Neutrophil (primary cell): ENCODE data around the gene FICD.

Experiments used
- H3K27ac ChIP-seq: fragments of 200-600 bp; sonication (generic); 2 replicates; pipeline ENCODE4 v1.5.1; 2016; ENCODE audit warnings: mild to moderate bottlenecking, moderate library complexity
- H3K27me3 ChIP-seq: fragments of 200-600 bp; sonication (generic); 2 replicates; pipeline ENCODE4 v1.6.0; 2016; ENCODE audit warnings: mild to moderate bottlenecking
- H3K36me3 ChIP-seq: fragments of 200-600 bp; sonication (generic); 2 replicates; pipeline ENCODE4 v1.5.1; 2017
- H3K4me1 ChIP-seq, 2 experiments: fragments of 200-600 bp in 1 of 2; sonication (generic) in 1 of 2; 1 replicate in 1 of 2; 2 replicates in 1 of 2; pipeline versions ENCODE4 v1.5.1 to v1.6.1; 2013 to 2016; ENCODE audit warnings: low read depth in 1 of 2, low read length in 1 of 2, mild to moderate bottlenecking in 1 of 2, moderate library complexity in 1 of 2; ENCODE audit not compliant: control insufficient read depth in 1 of 2, insufficient read depth in 1 of 2
- H3K4me3 ChIP-seq, 2 experiments: fragments of 200-600 bp in 1 of 2; sonication (generic) in 1 of 2; 1 replicate in 1 of 2; 2 replicates in 1 of 2; pipeline ENCODE4 v1.5.1; 2013 to 2016; ENCODE audit warnings: low read depth in 1 of 2, low read length in 1 of 2, mild to moderate bottlenecking in 1 of 2, moderate library complexity in 1 of 2
- H3K9me3 ChIP-seq: fragments of 200-600 bp; sonication (generic); 2 replicates; pipeline ENCODE4 v1.5.1; 2016
- CTCF ChIP-seq: fragments of 200-600 bp; sonication (generic); IDR thresholded peaks from 2 replicates; pipeline ENCODE4 v1.5.1; 2016; ENCODE audit warnings: antibody characterized with exemption

The FICD gene

GRCh38 chr12:108519558-108519957 is 4.5 kb downstream of the FICD start:
- Histone ChIP-seq H3K4me3 (no peak overlapping the region), H3K36me3 (peaks cover 77% of the 10 kb centered on the region), H3K27me3 (no peaks in the 10 kb centered on the region), H3K27ac (no peak overlapping the region), H3K9me3 (no peaks in the 10 kb centered on the region), H3K4me1 (peaks cover 12 to 13% of the 10 kb centered on the region in 2 experiments)
- TF ChIP-seq CTCF, result no peak

- H3K27ac ChIP-seq, result no peak overlapping the region
- no peak overlapping the region for H3K4me3 ChIP-seq
- H3K36me3 ChIP-seq, result peaks cover 97% of the 10 kb centered on the region
- H3K9me3 ChIP-seq, result no peaks in the 10 kb centered on the region
- H3K4me1 ChIP-seq, result no peaks in the 10 kb centered on the region
- TF ChIP-seq CTCF, result no peak
- no peaks in the 10 kb centered on the region for H3K27me3 ChIP-seq
Observed at GRCh38 chr12:108523365-108523764, 8.3 kb downstream of the FICD start.

- no peaks in the 10 kb centered on the region for H3K9me3 ChIP-seq
- H3K27me3 ChIP-seq, result no peaks in the 10 kb centered on the region
- H3K27ac ChIP-seq, result no peak overlapping the region
- H3K36me3 ChIP-seq, result peaks cover 98% of the 10 kb centered on the region
- no peak overlapping the region for H3K4me3 ChIP-seq
- no peaks in the 10 kb centered on the region for H3K4me1 ChIP-seq
- TF ChIP-seq CTCF, result no peak
Observed at GRCh38 chr12:108525681-108526080, 10.6 kb downstream of the FICD start.

- H3K36me3 ChIP-seq, result peaks cover 95% of the 10 kb centered on the region
- H3K27ac ChIP-seq, result no peak overlapping the region
- no peaks in the 10 kb centered on the region for H3K27me3 ChIP-seq
- H3K4me1 ChIP-seq, result no peaks in the 10 kb centered on the region
- no peaks in the 10 kb centered on the region for H3K9me3 ChIP-seq
- no peak overlapping the region for H3K4me3 ChIP-seq
- no peak for TF ChIP-seq CTCF
Observed at GRCh38 chr12:108526482-108527165, 11.5 kb downstream of the FICD start.

- no peaks in the 10 kb centered on the region for H3K27me3 ChIP-seq
- no peaks in the 10 kb centered on the region for H3K4me1 ChIP-seq
- H3K36me3 ChIP-seq, result peaks cover 95% of the 10 kb centered on the region
- TF ChIP-seq CTCF, result no peak
- no peaks in the 10 kb centered on the region for H3K9me3 ChIP-seq
- H3K27ac ChIP-seq, result no peak overlapping the region
- H3K4me3 ChIP-seq, result no peak overlapping the region
Observed at GRCh38 chr12:108527166-108527496, 12.1 kb downstream of the FICD start.
